G401 (cell line): ENCODE results near the gene SDE2. TPM values are rescaled to one million over a fixed set of nuclear protein-coding genes. Genes with fewer than 3 reads are reported as not detected.

ENCODE experiments used
- DNase-seq: peaks from one replicate; pipeline ENCODE4 v3.0.0-alpha.2; 2015; ENCODE audit warnings: low spot score
- in situ Hi-C: cut with HindIII; loops from 2 replicates; pipeline ENCODE4 v1.10.0; 2016; ENCODE audit warnings: low sequenced_read_pairs, mixed read lengths
- total RNA-seq: library from RNA; depleted of rRNA; stranded (reverse); fragments of >200 nt; shearing (Covaris generic); gene quantifications from 2 replicates; pipeline ENCODE4 v1.2.3, GENCODE V29; 2014; rRNA removed

The SDE2 gene
- 13.5 and 22.1 TPM in 2 replicates for total RNA-seq

- peak; percentile 99 for DNase-seq
- in situ Hi-C loops = no loop called here
Observed at GRCh38 chr1:225999227-225999911, at the start of gene SDE2. TSS of gene SDE2 (minus strand) at chr1:225999343. CDS start at chr1:225999312, 31 bp downstream.

DNA sequence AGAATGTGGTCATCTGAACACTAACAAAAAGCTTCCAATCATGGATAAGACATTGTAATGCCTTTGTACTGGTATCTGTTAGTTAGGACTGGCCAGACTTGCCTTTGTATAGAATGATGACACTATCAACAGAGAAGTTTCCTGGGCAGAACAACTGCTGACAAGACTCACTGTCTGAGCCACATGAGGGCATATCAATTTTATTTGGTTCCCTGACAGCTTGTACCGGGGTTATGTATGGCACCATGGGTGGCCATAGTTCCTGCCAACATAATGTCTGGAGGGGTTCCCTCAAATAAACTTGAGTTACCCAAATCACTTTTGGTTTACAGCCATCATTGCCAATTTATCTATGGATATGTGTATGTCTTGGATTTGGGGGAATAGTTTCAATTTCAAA, 49.7 kb upstream of the SDE2 start:
- in situ Hi-C loops = no loop called here

GRCh38 chr1:226047495-226047894, 48.4 kb upstream of the SDE2 start:
- in situ Hi-C loops = no loop called here
- DNase-seq = no peak

More for the DNA sequence above, 49.7 kb upstream of the SDE2 start:
- no peak for DNase-seq

- in situ Hi-C loops = no loop called here
- no peak for DNase-seq
Observed at GRCh38 chr1:226046240-226046639, 47.1 kb upstream of the SDE2 start.

DNA sequence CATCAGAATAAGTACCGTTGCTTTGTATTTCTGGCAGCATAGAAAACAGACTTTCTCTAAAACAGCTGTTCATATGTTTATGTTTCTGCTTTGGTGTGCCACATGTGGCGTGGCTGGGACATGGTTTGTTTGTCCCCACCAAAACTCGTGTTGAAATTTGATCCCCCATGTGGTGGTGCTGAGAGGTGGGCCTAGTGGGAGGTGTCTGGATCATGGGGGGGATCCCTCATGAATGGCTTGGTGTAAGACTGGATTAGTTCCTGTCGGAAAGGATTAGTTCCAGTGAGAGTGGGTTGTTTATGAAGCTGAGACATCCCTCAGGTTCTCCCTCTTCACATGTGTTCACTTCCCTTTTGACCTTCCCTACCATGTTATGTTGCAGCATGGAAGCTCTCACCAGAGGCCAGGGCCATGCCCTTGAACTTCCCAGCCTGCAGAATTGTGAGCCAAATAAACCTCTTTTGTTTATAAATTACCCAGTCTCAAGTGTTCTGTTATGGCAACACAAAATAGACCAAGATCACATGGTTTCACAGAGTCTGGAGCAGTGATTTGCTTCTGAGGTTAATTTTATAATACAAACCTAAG, 45.5 kb upstream of the SDE2 start:
- no peak for DNase-seq
- in situ Hi-C loops = no loop called here

DNA sequence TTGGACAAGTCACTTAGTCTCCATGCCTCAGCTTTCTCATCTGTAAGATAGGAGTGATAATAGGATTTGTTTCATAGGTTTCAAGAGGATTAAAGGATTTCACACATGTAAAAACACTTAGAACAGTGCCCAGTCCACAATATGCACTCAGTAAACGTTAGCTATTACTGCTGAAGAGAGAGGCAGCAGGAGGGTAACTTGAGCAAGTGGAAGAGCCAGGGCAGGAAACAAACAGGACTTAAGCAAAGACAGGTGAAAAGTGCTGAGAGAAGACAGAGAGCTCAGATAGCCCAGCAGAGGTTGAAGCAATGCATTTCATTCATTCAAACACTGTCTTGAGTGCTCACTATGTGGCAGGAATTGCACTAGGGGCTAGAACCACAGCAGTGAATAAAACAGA, 42.3 kb upstream of the SDE2 start:
- DNase-seq = no peak
- in situ Hi-C loops = no loop called here

- in situ Hi-C loops = no loop called here
- no peak for DNase-seq
Observed at GRCh38 chr1:226038661-226039060, 39.5 kb upstream of the SDE2 start.

GRCh38 chr1:226035915-226036314, 36.8 kb upstream of the SDE2 start:
- in situ Hi-C loops = no loop called here
- no peak for DNase-seq

- in situ Hi-C loops = no loop called here
- peak; percentile 97 for DNase-seq
Observed at GRCh38 chr1:226034482-226034881, 35.3 kb upstream of the SDE2 start.

DNA sequence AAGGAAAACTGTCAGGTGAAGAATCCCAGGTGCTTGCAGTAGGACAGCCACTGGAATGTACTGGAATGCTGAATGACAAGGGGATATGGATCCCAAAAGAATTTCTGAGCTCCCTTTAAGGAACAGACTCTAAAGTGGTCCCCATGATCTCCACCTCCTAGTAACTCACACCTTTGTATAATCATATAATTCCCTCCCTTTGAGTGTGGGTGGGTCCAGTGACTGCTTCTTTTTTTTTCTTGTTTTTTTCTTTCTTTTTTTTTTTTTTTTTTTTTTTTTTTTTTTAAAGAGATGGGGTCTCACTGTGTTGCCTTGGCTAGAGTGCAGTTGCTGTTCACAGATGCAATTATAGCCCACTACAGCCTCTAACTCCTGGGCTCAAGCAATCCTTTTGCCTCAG, 34.8 kb upstream of the SDE2 start:
- in situ Hi-C loops = no loop called here
- DNase-seq = no peak

DNA sequence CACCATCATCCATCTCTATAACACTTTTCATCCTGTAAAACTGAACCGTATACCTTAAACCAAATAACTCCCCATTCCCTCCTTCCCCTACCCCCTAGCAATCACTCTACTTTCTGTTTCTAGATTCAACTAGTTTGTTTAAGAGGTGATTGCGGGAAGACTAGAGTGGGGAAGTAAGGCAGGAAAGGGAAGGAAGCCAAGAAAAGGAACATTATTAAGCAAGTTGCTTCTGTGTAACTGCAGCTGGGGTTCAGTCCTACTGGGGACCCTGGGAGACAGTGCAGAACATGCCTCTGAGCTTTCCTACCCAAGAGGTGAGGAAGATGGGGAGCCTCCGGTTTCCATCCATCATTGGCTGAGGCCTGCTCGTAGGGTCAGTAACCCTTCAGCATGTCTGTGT, 34.4 kb upstream of the SDE2 start:
- no peak for DNase-seq
- in situ Hi-C loops = no loop called here

DNA sequence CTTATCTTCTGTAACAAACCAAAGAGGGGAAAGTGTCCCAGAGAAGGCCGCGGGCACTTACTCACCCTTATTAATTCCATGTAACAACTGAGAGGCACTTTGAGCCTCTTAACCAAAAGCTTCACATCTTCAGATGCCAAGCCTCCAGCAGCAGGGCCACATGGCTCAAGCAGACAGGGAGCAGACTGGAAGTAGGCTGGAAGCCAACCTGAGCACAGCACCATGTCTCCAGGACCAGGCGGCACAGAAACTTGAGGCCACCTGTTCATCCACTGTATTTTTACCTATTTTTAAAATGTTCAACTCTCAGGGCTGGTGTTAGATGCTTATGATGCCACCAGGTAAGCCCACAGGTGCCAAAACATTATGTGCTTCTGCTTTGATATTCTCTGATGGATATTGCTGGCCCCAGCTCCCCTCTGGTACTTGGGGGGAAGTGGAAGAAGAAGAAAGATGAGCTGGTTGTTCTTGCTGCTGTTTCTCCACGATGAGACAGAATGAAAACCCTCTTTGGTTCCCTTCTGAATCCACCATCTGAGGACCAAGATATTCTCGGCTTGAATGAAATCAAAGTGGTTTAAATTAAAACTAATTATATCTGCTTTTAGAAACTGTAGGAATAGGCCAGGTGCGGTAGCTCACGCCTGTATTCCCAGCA, 30.6 kb upstream of the SDE2 start:
- peak; percentile 90 for DNase-seq
- in situ Hi-C loops = no loop called here

GRCh38 chr1:226029093-226029496, 30.0 kb upstream of the SDE2 start:
- in situ Hi-C loops = no loop called here
- no peak for DNase-seq

GRCh38 chr1:226027538-226028217, 28.5 kb upstream of the SDE2 start:
- DNase-seq = no peak
- in situ Hi-C loops = no loop called here

- DNase-seq = no peak
- in situ Hi-C loops = no loop called here
Observed at GRCh38 chr1:226026833-226027232, 27.7 kb upstream of the SDE2 start.

GRCh38 chr1:226023735-226024134, 24.6 kb upstream of the SDE2 start:
- no peak for DNase-seq
- in situ Hi-C loops = no loop called here

GRCh38 chr1:226021801-226022200, 22.7 kb upstream of the SDE2 start:
- in situ Hi-C loops = no loop called here
- no peak for DNase-seq

GRCh38 chr1:226021401-226021800, 22.3 kb upstream of the SDE2 start:
- DNase-seq = no peak
- in situ Hi-C loops = no loop called here

DNA sequence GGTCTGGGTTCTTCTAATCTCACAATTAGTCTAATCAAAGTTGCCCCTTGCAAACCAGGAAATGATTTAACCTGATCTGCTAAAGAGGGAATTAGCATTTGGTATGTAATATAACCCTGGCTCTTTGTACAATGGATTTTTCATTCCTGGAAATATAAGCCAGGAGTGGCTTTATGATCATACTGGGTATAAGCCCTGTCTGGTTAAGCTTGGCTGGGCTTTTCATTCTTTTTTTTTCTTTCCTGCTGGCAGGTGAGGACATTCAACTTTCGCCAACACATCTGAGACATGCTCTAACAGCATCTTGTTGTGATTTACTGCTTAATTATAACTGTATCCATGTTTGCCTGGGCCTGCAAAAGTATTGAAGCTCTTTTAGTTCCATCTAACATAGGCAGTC, 20.4 kb upstream of the SDE2 start:
- DNase-seq = no peak
- in situ Hi-C loops = no loop called here

DNA sequence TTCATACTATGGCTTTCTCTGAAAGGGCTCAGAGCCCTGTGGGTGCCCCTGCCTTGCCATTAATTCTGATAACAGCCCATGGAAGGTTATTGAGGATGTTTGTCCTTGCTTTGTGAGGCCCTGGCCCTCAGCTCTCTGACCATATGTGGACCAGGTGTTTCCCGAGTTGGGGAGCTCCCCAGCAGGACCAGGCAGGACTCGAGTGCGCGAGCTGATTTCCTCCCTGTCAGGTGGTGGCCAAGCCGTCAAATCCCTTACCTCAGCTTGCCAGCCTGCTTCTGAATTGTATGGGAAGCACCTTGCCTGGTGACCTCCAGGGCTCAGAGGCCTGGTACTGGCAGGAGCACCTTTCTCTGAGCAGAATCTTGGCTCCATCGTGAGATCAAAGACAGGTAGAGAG, 17.9 kb upstream of the SDE2 start:
- DNase-seq = peak; percentile 17
- in situ Hi-C loops = no loop called here
